ENCODE measurements around the gene CHD2.

DNA sequence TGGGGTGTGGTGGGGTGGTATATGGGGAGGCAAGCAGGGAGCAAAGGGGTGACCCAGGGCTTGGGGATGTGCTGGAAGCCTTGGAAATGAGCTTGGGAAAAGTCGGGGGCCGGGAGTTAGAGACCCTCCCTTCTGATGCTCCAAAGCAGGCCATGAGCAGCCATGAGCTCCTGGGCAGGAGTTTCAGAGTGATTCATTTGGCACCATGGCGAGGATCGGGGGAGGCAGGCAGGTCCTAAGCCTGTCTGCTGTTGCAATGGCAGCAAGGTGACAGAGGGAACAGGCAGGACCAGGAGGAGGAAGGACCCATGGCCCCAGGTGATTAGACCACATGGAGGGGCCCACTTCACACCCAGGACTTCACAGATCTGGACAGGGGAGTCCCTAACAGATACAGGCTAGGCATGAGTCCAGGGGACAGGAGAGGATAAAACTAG lies 167.5 kb downstream of the CHD2 start:
- no peak for TF ChIP-seq SUZ12 (IDR thresholded peaks at IDR 0.05; ENCODE audit: extremely low read depth, insufficient read depth, insufficient read length)
- no peak for TF ChIP-seq YY1 (IDR thresholded peaks at IDR 0.05; ENCODE audit: insufficient read depth, insufficient read length)

All from NT2/D1 (cell line).